ENCODE measurements around the gene NAT14.

- TF ChIP-seq CTCF (IDR thresholded peaks at IDR 0.05) (no peak), POLR2A (IDR thresholded peaks at IDR 0.05) (no peak)
Observed at GRCh38 chr19:55530996-55531395, 46.0 kb downstream of the NAT14 start.

Measured in esophagus squamous epithelium (tissue), 4 donors.